Activated CD8-positive, alpha-beta T cell treated with anti-CD3 and anti-CD28 coated beads for 36 hours (primary cell): ENCODE measurements around the gene NPHP4. TPM values are rescaled to one million over a fixed set of nuclear protein-coding genes. Genes with fewer than 3 reads are reported as not detected.

Experiments
- ATAC-seq: fragments of 200-7000 bp; cut with Tn5 transposase; one replicate; pipeline ENCODE4 v1.10.0; 2021; ENCODE audit warnings: mild to moderate bottlenecking, moderate library complexity
- CTCF ChIA-PET: fragments of 350-600 bp; sonication (Branson Sonifier 250); formaldehyde crosslinking; loops from one replicate; lab custom pipeline; 2021; ENCODE audit warnings: antibody characterized with exemption; lab: Charles Lee
- POLR2A ChIA-PET: fragments of 350-600 bp; sonication (Branson Sonifier 250); formaldehyde crosslinking; loops from one replicate; lab custom pipeline; 2021; ENCODE audit warnings: antibody characterized with exemption; lab: Charles Lee
- DNase-seq: peaks from one replicate; pipeline ENCODE4 v3.0.0-alpha.2; 2020
- H3K27ac Mint-ChIP-seq: one replicate; pipeline ENCODE4 v1.8.0; 2021; ENCODE audit warnings: mild to moderate bottlenecking, mixed read lengths
- H3K27me3 Mint-ChIP-seq: one replicate; pipeline ENCODE4 v1.8.0; 2021; ENCODE audit warnings: mixed read lengths
- H3K36me3 Mint-ChIP-seq: one replicate; pipeline ENCODE4 v1.8.0; 2021; ENCODE audit warnings: low read depth, mixed read lengths
- H3K4me1 Mint-ChIP-seq: one replicate; pipeline ENCODE4 v1.8.0; 2021; ENCODE audit warnings: low read depth, mixed read lengths
- H3K4me3 Mint-ChIP-seq: one replicate; pipeline ENCODE4 v1.8.0; 2021; ENCODE audit warnings: mild to moderate bottlenecking, moderate library complexity, mixed read lengths
- H3K9me3 Mint-ChIP-seq: one replicate; pipeline ENCODE4 v1.8.0; 2021; ENCODE audit warnings: mixed read lengths
- intact Hi-C: fragments of 100-400 bp; cut with micrococcal nuclease; formaldehyde crosslinking; loops from one replicate; pipeline ENCODE4 v1.10.0; 2022
- total RNA-seq, 2 experiments: library from RNA; stranded (reverse); gene quantifications; one replicate each; pipeline ENCODE4 v1.2.3, GENCODE V29; 2021
- TF ChIP-seq, protein P1 (sequence below): fragments of 200-600 bp; IDR thresholded peaks from one replicate; pipeline ENCODE4 v1.8.0; 2022; ENCODE audit warnings: antibody characterized with exemption, mild to moderate bottlenecking

The NPHP4 gene
- total RNA-seq, 2 experiments from 2014 or later: 16.5 to 16.8 TPM

GRCh38 chr1:5947978-5948680 lies 44.1 kb downstream of the NPHP4 start:
- TF ChIP-seq, protein P1, sequence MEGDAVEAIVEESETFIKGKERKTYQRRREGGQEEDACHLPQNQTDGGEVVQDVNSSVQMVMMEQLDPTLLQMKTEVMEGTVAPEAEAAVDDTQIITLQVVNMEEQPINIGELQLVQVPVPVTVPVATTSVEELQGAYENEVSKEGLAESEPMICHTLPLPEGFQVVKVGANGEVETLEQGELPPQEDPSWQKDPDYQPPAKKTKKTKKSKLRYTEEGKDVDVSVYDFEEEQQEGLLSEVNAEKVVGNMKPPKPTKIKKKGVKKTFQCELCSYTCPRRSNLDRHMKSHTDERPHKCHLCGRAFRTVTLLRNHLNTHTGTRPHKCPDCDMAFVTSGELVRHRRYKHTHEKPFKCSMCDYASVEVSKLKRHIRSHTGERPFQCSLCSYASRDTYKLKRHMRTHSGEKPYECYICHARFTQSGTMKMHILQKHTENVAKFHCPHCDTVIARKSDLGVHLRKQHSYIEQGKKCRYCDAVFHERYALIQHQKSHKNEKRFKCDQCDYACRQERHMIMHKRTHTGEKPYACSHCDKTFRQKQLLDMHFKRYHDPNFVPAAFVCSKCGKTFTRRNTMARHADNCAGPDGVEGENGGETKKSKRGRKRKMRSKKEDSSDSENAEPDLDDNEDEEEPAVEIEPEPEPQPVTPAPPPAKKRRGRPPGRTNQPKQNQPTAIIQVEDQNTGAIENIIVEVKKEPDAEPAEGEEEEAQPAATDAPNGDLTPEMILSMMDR: no peak
- ATAC-seq (no peak), DNase-seq (no peak)
- intact Hi-C loops: no loop called here
- H3K27ac Mint-ChIP-seq: no peak overlapping the region
- no peaks in the 10 kb centered on the region for H3K4me1 Mint-ChIP-seq
- CTCF ChIA-PET: no interaction called here
- no peak overlapping the region for H3K4me3 Mint-ChIP-seq
- peaks cover 12% of the 10 kb centered on the region for H3K36me3 Mint-ChIP-seq
- H3K9me3 Mint-ChIP-seq: no peaks in the 10 kb centered on the region
- POLR2A ChIA-PET: no interaction called here
- H3K27me3 Mint-ChIP-seq: no peaks in the 10 kb centered on the region

DNA sequence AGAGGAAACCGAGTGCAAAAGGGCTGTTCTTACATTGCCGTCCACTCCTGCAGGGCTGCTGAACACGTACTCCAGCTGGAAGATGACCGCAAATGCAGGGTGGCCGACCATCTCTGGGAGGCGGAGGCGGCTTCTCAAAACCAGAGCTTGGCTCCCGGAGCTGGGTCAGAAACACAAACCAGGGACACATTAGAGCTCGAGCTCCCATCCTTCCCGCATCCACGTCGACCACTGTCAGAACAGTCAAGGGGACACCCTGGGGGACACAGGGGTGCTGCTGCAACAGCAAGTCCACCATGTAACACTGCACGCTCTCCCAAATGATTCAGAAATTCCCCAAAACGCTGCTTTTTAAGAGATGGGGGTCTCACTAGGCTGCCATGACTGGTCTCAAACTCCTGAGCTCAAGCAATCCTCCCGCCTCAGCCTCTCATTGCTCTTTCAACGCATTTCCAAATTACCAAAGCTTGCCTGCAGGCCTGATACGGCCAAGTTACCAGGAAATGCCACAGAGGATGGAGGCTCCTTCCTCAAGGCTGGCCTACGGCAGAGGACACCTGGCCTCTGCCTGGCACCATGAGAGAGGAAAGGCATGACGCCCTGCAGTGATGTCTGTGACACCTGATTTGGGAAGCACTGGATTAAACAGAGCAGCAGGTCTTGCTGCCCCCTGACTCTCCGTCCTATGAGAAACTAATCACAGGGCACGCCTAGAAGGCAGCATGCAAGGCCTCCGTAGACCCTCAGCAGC lies 45.0 kb downstream of the NPHP4 start:
- Mint-ChIP-seq H3K27ac (no peak overlapping the region), H3K9me3 (no peaks in the 10 kb centered on the region), H3K36me3 (peaks cover 12% of the 10 kb centered on the region), H3K4me1 (no peaks in the 10 kb centered on the region), H3K4me3 (no peak overlapping the region), H3K27me3 (no peaks in the 10 kb centered on the region)
- DNase-seq (no peak), ATAC-seq (no peak)
- POLR2A ChIA-PET: interaction anchor here (0.6 kb wide), 1 partner anchor 48 kb away, joined by 3 read pairs; no protein-coding TSS in a partner anchor
- intact Hi-C loops: no loop called here
- CTCF ChIA-PET: no interaction called here
- TF ChIP-seq, protein P1: no peak

GRCh38 chr1:5945445-5945844 lies 46.8 kb downstream of the NPHP4 start:
- Mint-ChIP-seq H3K9me3 (no peaks in the 10 kb centered on the region), H3K4me1 (no peaks in the 10 kb centered on the region), H3K4me3 (no peak overlapping the region), H3K27me3 (no peaks in the 10 kb centered on the region), H3K36me3 (peaks cover 12% of the 10 kb centered on the region), H3K27ac (no peak overlapping the region)
- ChIA-PET CTCF (no interaction called here), POLR2A (no interaction called here)
- intact Hi-C loops: no loop called here
- ATAC-seq: no peak
- DNase-seq: no peak
- TF ChIP-seq, protein P1: no peak

GRCh38 chr1:5944843-5945167 lies 47.4 kb downstream of the NPHP4 start:
- Mint-ChIP-seq H3K36me3 (peaks cover 12% of the 10 kb centered on the region), H3K4me3 (no peak overlapping the region), H3K27me3 (no peaks in the 10 kb centered on the region), H3K4me1 (no peaks in the 10 kb centered on the region), H3K27ac (no peak overlapping the region), H3K9me3 (no peaks in the 10 kb centered on the region)
- ChIA-PET CTCF (no interaction called here), POLR2A (no interaction called here)
- ATAC-seq: no peak
- intact Hi-C loops: no loop called here
- TF ChIP-seq, protein P1: no peak
- DNase-seq: no peak

DNA sequence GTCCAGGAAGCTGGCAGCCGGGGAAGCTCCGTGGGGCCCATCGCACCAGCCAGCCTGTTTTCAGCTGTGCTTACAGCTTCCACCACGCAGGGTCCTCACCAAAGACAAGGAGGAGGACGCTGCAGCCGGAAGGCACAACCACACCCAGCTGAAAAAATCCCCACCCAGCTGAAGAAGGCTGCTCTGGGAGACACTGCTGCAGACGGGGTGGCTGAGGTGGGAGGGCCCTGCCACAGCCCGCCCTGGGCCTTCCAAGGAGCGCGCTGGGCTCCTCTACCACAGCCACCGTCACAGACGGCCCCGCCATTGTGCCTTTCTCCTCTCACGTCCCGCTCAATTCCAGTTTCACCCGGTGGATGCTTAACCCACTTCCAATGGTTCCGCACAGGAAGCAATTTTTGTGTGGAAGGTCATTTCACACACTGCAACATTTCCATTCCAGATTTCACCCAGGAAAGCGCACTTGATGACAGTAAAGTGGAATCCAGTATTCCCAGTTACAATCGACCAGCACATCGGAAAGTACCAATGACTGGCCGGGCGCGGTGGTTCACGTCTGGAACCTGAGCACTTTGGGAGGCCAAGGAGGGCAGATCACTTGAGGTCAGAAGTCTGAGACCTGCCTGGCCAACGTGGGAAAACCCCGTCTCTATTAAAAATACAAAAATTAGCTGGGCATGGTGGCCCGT lies 47.9 kb downstream of the NPHP4 start:
- intact Hi-C loops: no loop called here
- no peaks in the 10 kb centered on the region for H3K4me1 Mint-ChIP-seq
- ChIA-PET CTCF (no interaction called here), POLR2A (no interaction called here)
- H3K27ac Mint-ChIP-seq: no peak overlapping the region
- DNase-seq: no peak
- H3K9me3 Mint-ChIP-seq: no peaks in the 10 kb centered on the region
- no peak overlapping the region for H3K4me3 Mint-ChIP-seq
- TF ChIP-seq, protein P1: no peak
- peaks cover 12% of the 10 kb centered on the region for H3K36me3 Mint-ChIP-seq
- no peak for ATAC-seq
- no peaks in the 10 kb centered on the region for H3K27me3 Mint-ChIP-seq
